ENCODE results near the gene KRTAP4-6. TPM values are rescaled to one million over a fixed set of nuclear protein-coding genes. Genes with fewer than 3 reads are reported as not detected.

The KRTAP4-6 gene
- polyA plus RNA-seq, 2 of the 4 experiments (the other 2 are of a cell fraction) = not detected

DNA sequence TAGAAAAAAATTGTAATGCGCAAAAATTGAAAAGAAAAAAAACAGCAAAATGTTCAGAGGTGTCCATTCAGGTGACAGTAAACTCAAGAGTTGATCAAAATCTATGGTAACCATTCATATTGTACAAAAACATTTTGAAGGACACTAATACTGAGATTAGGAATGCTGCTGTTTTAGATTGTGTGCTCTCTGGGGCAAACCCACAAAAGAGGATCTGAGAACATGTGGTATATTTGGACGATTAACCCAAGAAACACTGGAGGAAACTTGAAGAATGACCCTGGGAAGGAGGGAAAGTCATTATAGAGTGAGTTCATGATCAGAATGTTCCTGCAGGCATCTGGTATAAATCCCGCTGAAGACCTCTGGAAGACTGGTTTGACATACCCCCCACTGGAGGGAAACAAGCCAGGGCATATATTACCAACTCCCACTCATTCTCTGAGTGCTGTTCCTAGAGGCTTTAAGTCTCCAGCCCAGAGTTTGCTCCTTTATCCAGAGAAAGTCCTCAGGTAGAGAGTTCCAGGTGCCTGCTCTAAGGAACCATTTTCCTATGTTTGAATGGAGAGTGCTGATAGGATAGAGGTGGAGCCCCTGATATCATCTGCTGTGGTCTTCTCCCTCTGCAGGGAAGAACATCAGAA, 36.5 kb upstream of the KRTAP4-6 start:
- Histone ChIP-seq H3K4me2 (no peak overlapping the region), H3K4me3 (no peak overlapping the region), H3K4me1 (no peaks in the 10 kb centered on the region), H3K9me3 (no peaks in the 10 kb centered on the region), H3K27ac (no peak overlapping the region)
- no peak for ATAC-seq
- no peak for TF ChIP-seq POLR2A (IDR thresholded peaks at IDR 0.05; ENCODE audit: low read length)
- TF ChIP-seq KDM1A (IDR thresholded peaks at IDR 0.05; ENCODE audit: low read depth) = no peak
- no peak for TF ChIP-seq RCOR1 (IDR thresholded peaks at IDR 0.05; ENCODE audit: low read depth, low read length)
- no peak for TF ChIP-seq CBX8 (IDR thresholded peaks at IDR 0.05)
- TF ChIP-seq RFX5 (IDR thresholded peaks at IDR 0.05) = no peak
- TF ChIP-seq, protein P1, sequence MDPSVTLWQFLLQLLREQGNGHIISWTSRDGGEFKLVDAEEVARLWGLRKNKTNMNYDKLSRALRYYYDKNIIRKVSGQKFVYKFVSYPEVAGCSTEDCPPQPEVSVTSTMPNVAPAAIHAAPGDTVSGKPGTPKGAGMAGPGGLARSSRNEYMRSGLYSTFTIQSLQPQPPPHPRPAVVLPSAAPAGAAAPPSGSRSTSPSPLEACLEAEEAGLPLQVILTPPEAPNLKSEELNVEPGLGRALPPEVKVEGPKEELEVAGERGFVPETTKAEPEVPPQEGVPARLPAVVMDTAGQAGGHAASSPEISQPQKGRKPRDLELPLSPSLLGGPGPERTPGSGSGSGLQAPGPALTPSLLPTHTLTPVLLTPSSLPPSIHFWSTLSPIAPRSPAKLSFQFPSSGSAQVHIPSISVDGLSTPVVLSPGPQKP (IDR thresholded peaks at IDR 0.05; ENCODE audit: low read depth, low read length) = no peak
- TF ChIP-seq, protein P2, sequence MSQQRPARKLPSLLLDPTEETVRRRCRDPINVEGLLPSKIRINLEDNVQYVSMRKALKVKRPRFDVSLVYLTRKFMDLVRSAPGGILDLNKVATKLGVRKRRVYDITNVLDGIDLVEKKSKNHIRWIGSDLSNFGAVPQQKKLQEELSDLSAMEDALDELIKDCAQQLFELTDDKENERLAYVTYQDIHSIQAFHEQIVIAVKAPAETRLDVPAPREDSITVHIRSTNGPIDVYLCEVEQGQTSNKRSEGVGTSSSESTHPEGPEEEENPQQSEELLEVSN (IDR thresholded peaks at IDR 0.05; ENCODE audit: borderline replicate concordance, low read depth) = no peak
- TF ChIP-seq, protein P3, sequence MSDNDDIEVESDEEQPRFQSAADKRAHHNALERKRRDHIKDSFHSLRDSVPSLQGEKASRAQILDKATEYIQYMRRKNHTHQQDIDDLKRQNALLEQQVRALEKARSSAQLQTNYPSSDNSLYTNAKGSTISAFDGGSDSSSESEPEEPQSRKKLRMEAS (IDR thresholded peaks at IDR 0.05) = no peak
- no peak for TF ChIP-seq EP300 (IDR thresholded peaks at IDR 0.05)
- no peak for TF ChIP-seq ZC3H11A (IDR thresholded peaks at IDR 0.05)
- TF ChIP-seq HEYL (CRISPR knock-in tag; IDR thresholded peaks at IDR 0.05) = no peak
- no peak for TF ChIP-seq ZNF302 (CRISPR knock-in tag; IDR thresholded peaks at IDR 0.05)
- no peak for TF ChIP-seq ZFP36 (IDR thresholded peaks at IDR 0.05; ENCODE audit: borderline replicate concordance, partially characterized antibody)
- no peak for TF ChIP-seq RAD21 (conservative IDR thresholded peaks at IDR 0.05 in 1 of 2, IDR thresholded peaks at IDR 0.05 in 1 of 2)
- TF ChIP-seq HOXB13 (CRISPR knock-in tag; IDR thresholded peaks at IDR 0.05; ENCODE audit: low read depth) = no peak
- no peak for TF ChIP-seq CEBPB (IDR thresholded peaks at IDR 0.05)
- TF ChIP-seq, protein P4, sequence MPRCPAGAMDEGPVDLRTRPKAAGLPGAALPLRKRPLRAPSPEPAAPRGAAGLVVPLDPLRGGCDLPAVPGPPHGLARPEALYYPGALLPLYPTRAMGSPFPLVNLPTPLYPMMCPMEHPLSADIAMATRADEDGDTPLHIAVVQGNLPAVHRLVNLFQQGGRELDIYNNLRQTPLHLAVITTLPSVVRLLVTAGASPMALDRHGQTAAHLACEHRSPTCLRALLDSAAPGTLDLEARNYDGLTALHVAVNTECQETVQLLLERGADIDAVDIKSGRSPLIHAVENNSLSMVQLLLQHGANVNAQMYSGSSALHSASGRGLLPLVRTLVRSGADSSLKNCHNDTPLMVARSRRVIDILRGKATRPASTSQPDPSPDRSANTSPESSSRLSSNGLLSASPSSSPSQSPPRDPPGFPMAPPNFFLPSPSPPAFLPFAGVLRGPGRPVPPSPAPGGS (IDR thresholded peaks at IDR 0.05) = no peak
- TF ChIP-seq SREBF2 (IDR thresholded peaks at IDR 0.05) = no peak
- TF ChIP-seq EHF (CRISPR knock-in tag; IDR thresholded peaks at IDR 0.05) = no peak
- TF ChIP-seq, protein P5, sequence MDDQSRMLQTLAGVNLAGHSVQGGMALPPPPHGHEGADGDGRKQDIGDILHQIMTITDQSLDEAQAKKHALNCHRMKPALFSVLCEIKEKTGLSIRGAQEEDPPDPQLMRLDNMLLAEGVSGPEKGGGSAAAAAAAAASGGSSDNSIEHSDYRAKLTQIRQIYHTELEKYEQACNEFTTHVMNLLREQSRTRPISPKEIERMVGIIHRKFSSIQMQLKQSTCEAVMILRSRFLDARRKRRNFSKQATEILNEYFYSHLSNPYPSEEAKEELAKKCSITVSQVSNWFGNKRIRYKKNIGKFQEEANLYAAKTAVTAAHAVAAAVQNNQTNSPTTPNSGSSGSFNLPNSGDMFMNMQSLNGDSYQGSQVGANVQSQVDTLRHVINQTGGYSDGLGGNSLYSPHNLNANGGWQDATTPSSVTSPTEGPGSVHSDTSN (IDR thresholded peaks at IDR 0.05) = no peak
- FAIRE-seq = no peak
- no peak for DNase-seq (ENCODE audit: low read depth in 1 of 2, low spot score in 1 of 2)
- CTCF ChIA-PET = interaction anchor here (0.6 to 2.4 kb wide), 3 partner anchors 145 to 647 kb away, joined by 3 to 6 read pairs (median 4); no protein-coding TSS in a partner anchor
- POLR2A ChIA-PET = no interaction called here
- 76% methylated on average over 3 of the region's 3 CpGs for WGBS (ENCODE audit: missing lambda C conversion rate)

DNA sequence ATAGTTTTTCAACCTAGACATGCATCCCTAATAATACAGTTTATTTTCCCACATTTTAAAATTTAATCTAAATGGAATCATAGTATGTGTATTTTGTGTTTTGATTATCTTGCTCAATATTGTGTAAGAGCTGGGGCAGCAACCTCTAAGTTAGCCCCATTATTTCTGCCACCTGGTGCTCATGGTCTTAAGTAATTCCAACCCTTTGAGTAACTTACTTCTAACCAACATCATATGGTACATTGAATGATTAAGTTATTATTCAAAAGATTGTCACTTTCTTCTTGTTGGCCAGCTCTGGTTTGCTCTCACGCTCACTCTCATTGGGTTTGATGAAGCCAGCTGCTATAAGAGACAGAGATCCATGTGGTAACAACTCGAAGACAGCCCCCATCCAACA, 31.5 kb upstream of the KRTAP4-6 start:
- CTCF ChIA-PET = interaction anchor here (1.3 to 1.4 kb wide), 2 partner anchors 150 to 307 kb away, joined by 3 to 5 read pairs; no protein-coding TSS in a partner anchor
- Histone ChIP-seq H3K4me3 (no peak overlapping the region), H3K4me1 (no peaks in the 10 kb centered on the region), H3K4me2 (no peak overlapping the region), H3K9me3 (no peaks in the 10 kb centered on the region), H3K27ac (no peak overlapping the region)
- POLR2A ChIA-PET = no interaction called here
- no peak for TF ChIP-seq EHF (CRISPR knock-in tag; IDR thresholded peaks at IDR 0.05)
- no peak for TF ChIP-seq PHF8 (IDR thresholded peaks at IDR 0.05; ENCODE audit: borderline replicate concordance, low read depth)
- TF ChIP-seq EP300 (IDR thresholded peaks at IDR 0.05) = no peak
- TF ChIP-seq, protein P3 (IDR thresholded peaks at IDR 0.05) = no peak
- TF ChIP-seq, protein P4 (IDR thresholded peaks at IDR 0.05) = no peak
- no peak for ATAC-seq
- FAIRE-seq = no peak
- WGBS (ENCODE audit: missing lambda C conversion rate) = 59% methylated on average over 2 of the region's 2 CpGs
- DNase-seq (ENCODE audit: low read depth in 1 of 2, low spot score in 1 of 2) = no peak

Data from A549 (cell line).